KBM-7 (cell line): ENCODE measurements around the gene OR2T29.
"Not testable (repeated sequence)": the region's sequence is repeated elsewhere in the genome, so short reads cannot be mapped to it uniquely, and the experiment has no call there.

ENCODE experiments used
- DNase-seq: peaks from one replicate; pipeline ENCODE4 v3.0.0-alpha.2; 2015
- in situ Hi-C: fragments of 300-500 bp; cut with MboI; formaldehyde crosslinking; loops from 2 replicates; pipeline ENCODE4 v1.14.3; 2020; ENCODE audit warnings: low sequenced_read_pairs, low pct_unique_long_range_greater_than_20kb, mixed read lengths

OR2T29 gene

GRCh38 chr1:248547383-248547782 is 15.2 kb downstream of the OR2T29 start:
- DNase-seq, in situ Hi-C loops: not testable (repeated sequence)

DNA sequence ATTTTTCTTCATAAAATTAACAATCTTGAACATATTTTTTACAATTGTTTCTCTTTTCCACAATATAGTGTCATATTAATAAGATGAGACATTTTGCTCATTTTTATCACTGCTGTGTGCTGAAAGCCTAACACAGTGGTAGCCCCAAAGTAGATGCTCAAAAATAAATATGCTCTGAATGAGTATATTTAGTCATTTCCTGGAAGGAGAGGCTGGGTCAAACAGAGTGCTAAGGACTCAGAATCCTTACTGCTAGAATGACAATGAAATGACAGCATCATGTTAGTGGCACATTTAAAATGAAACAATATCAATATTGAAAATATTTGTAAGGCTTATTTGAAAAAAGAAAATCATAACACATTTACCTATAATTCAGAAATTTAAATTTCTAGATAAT is 25.1 kb downstream of the OR2T29 start:
- in situ Hi-C loops, DNase-seq: not testable (repeated sequence)

DNA sequence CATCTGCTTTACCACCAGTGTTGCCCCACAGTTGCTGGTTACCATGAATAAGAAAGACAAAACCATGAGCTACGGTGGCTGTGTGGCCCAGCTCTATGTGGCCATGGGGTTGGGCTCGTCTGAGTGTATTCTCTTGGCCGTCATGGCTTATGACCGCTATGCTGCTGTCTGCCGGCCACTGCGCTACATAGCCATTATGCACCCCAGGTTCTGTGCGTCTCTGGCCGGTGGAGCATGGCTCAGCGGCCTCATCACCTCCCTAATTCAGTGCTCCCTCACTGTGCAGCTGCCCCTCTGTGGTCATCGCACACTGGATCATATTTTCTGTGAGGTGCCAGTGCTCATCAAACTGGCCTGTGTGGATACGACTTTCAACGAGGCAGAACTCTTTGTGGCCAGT is 40.7 kb downstream of the OR2T29 start:
- in situ Hi-C loops: no loop called here
- no peak for DNase-seq

GRCh38 chr1:248510217-248510616 is 52.4 kb downstream of the OR2T29 start:
- DNase-seq, in situ Hi-C loops: not testable (repeated sequence)

DNA sequence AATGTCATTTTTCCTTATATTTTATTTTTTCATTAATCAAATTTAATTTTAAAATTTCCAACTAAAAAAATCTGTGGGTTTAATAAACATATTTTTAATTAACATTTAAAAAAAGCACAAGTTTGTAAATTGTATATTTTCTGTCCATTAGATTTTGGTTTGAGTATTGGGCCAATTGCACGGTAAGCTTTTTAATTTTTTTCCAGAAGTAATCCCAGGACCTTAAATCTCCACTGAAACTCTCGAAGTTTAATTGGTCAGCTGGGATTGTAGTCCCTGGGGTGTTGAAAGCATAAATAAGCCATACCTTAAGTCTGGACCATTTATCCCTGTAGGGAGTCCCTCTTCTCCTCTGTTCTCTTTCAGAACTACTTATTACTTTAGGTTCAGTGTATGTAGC is 54.8 kb downstream of the OR2T29 start, which contains the start of gene OR2G6:
Gene OR2G6, plus strand, starts transcription at position 301 of the 400 bp plus-strand sequence. CDS start 13,574 bp downstream, outside the sequence.
- DNase-seq, in situ Hi-C loops: not testable (repeated sequence)
